GM13977 (cell line): Measurements from ENCODE around the gene ZNF33A.

Experiments
- DNase-seq: peaks from one replicate; pipeline ENCODE4 v3.0.0; 2012; ENCODE audit warnings: low spot score
- CTCF ChIP-seq: IDR thresholded peaks from 2 replicates; pipeline ENCODE4 v1.5.1; 2012; ENCODE audit warnings: mild to moderate bottlenecking, control low read depth; ENCODE audit not compliant: insufficient read depth; ENCODE audit errors: extremely low read depth, missing control alignments
- in situ Hi-C: fragments of 300-500 bp; cut with MboI; formaldehyde crosslinking; loops from one replicate; pipeline ENCODE4 v1.12.0; 2022; ENCODE audit warnings: low sequenced_read_pairs, low pct_unique_long_range_greater_than_20kb, mixed read lengths, inconsistent platforms; ENCODE audit not compliant: unreplicated experiment

The ZNF33A gene

GRCh38 chr10:38010119-38010903 lies at the start of gene ZNF33A:
Gene ZNF33A, plus strand, starts transcription at chr10:38010675. Its CDS starts 1,667 bp downstream, at chr10:38012342.
- peak; percentile 86 for DNase-seq
- TF ChIP-seq CTCF: no peak
- in situ Hi-C loops: no loop called here

GRCh38 chr10:37965006-37965405 lies 45.5 kb upstream of the ZNF33A start:
- in situ Hi-C loops: no loop called here
- DNase-seq: no peak
- TF ChIP-seq CTCF: no peak

GRCh38 chr10:37972396-37972795 lies 38.1 kb upstream of the ZNF33A start:
- no peak for TF ChIP-seq CTCF
- in situ Hi-C loops: no loop called here
- DNase-seq: no peak

GRCh38 chr10:37975401-37975991 lies 35.0 kb upstream of the ZNF33A start:
- DNase-seq: no peak
- TF ChIP-seq CTCF: no peak
- in situ Hi-C loops: no loop called here

GRCh38 chr10:37976091-37976879 lies 34.2 kb upstream of the ZNF33A start, which contains the start of gene ZNF25:
Gene ZNF25, minus strand, starts transcription at chr10:37976647. Its CDS starts 4,925 bp downstream, at chr10:37971722.
- TF ChIP-seq CTCF: peak; percentile 89
- in situ Hi-C loops: no loop called here
- DNase-seq: peak; percentile 97

GRCh38 chr10:37976880-37977203 lies 33.6 kb upstream of the ZNF33A start:
- no peak for DNase-seq
- TF ChIP-seq CTCF: no peak
- in situ Hi-C loops: no loop called here
